ENCODE measurements around the gene PRAMEF12.
"Not testable (repeated sequence)": the region's sequence is repeated elsewhere in the genome, so short reads cannot be mapped to it uniquely, and the experiment has no call there.

Gene PRAMEF12

DNA sequence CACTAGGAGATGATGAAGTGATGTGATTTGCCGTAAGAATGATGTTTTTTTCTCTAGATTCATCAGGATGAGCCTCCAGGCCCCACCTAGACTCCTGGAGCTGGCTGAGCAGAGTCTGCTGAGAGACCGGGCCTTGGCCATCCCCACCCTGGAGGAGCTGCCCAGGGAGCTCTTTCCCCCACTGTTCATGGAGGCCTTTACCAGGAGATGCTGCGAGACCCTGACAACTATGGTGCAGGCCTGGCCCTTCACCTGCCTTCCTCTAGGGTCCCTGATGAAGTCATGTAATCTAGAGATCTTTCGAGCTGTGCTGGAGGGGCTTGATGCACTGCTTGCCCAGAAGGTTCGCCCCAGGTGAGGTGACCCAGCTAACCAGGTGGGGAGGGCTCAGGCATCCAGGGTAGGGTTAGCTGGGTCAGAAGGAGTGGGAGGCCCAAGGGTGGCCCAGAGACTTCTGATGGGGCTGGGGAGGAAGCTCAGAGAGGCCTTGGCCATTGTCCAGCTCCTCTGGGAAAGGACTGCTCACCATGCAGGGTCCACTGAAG lies 1.3 kb downstream of the PRAMEF12 start:
- in situ Hi-C loops (cut with MboI; ENCODE audit: low sequenced_read_pairs, unreplicated experiment), result loop anchor here (25.0 kb wide), 1 partner anchor 462 kb away; the partner anchor contains the start of gene PRAMEF18
- TF ChIP-seq, protein P1, sequence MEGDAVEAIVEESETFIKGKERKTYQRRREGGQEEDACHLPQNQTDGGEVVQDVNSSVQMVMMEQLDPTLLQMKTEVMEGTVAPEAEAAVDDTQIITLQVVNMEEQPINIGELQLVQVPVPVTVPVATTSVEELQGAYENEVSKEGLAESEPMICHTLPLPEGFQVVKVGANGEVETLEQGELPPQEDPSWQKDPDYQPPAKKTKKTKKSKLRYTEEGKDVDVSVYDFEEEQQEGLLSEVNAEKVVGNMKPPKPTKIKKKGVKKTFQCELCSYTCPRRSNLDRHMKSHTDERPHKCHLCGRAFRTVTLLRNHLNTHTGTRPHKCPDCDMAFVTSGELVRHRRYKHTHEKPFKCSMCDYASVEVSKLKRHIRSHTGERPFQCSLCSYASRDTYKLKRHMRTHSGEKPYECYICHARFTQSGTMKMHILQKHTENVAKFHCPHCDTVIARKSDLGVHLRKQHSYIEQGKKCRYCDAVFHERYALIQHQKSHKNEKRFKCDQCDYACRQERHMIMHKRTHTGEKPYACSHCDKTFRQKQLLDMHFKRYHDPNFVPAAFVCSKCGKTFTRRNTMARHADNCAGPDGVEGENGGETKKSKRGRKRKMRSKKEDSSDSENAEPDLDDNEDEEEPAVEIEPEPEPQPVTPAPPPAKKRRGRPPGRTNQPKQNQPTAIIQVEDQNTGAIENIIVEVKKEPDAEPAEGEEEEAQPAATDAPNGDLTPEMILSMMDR (IDR thresholded peaks at IDR 0.05; ENCODE audit: borderline replicate concordance, control extremely low read depth, extremely low read depth, insufficient read depth, missing control alignments), result no peak
- DNase-seq (ENCODE audit: low spot score), result no peak

DNA sequence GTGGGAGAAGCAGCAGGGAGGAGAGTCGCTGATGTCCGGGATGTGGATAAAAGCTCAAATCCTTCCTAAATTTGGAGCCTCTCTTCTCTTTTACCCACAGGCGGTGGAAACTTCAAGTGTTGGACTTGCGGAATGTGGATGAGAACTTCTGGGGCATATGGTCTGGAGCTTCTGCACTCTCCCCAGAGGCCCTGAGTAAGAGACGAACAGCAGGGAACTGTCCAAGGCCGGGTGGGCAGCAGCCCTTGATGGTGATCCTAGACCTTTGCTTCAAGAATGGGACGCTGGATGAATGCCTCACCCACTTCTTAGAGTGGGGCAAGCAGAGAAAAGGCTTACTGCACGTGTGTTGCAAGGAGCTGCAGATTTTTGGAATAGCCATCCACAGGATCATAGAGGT lies 1.9 kb downstream of the PRAMEF12 start:
- no peak for DNase-seq (ENCODE audit: low spot score)
- TF ChIP-seq, protein P1 (IDR thresholded peaks at IDR 0.05; ENCODE audit: borderline replicate concordance, control extremely low read depth, extremely low read depth, insufficient read depth, missing control alignments), result no peak
- in situ Hi-C loops (cut with MboI; ENCODE audit: low sequenced_read_pairs, unreplicated experiment), result loop anchor here (25.0 kb wide), 1 partner anchor 462 kb away; the partner anchor contains the start of gene PRAMEF18

DNA sequence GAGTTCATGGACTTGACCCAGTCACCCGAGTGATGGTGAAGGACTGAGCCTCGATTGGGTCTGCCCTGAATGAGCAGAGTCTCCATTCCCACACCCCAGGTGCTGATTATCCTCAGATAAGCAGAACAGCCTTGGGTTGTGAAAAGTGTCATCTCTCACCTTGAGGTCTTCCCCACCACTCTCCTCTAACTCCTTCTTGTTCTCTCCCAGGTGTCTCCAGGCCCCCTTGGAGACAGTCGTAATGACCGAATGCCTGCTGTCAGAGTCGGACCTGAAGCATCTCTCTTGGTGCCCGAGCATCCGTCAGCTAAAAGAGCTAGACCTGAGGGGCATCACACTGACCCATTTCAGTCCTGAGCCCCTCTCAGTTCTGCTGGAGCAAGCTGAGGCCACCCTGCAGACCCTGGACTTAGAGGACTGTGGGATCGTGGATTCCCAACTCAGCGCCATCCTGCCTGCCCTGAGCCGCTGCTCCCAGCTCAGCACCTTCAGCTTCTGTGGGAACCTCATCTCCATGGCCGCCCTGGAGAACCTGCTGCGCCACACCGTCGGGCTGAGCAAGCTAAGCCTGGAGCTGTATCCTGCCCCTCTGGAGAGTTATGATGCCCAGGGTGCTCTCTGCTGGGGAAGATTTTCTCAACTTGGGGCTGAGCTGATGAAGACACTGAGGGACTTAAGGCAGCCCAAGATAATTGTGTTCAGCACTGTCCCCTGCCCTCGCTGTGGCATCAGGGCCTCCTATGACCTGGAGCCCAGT lies 3.4 kb downstream of the PRAMEF12 start:
- no peak for DNase-seq (ENCODE audit: low spot score)
- TF ChIP-seq, protein P1 (IDR thresholded peaks at IDR 0.05; ENCODE audit: borderline replicate concordance, control extremely low read depth, extremely low read depth, insufficient read depth, missing control alignments), result no peak
- in situ Hi-C loops (cut with MboI; ENCODE audit: low sequenced_read_pairs, unreplicated experiment), result loop anchor here (25.0 kb wide), 1 partner anchor 460 kb away; the partner anchor contains the start of gene PRAMEF18

DNA sequence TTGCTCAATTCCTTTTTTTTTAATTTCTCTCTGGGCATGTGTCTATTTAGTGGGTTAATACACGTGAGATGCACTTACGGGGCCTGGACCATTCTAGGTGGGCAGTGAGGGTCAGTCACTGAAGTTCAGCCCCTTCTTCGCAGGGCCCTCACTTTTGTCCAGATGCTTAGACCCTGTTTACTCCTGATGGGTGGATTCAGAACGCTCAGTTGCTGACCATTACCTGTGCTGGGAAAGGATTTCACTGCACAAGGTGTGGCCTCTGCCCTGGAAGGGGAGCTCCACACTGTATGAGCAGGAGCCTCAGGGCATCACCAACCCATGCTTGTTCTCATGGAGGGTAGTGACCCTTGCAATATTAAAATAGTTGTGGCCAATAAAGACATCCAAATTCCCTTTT lies 4.5 kb downstream of the PRAMEF12 start:
- no peak for DNase-seq (ENCODE audit: low spot score)
- TF ChIP-seq, protein P1 (IDR thresholded peaks at IDR 0.05; ENCODE audit: borderline replicate concordance, control extremely low read depth, extremely low read depth, insufficient read depth, missing control alignments), result no peak
- in situ Hi-C loops (cut with MboI; ENCODE audit: low sequenced_read_pairs, unreplicated experiment), result loop anchor here (25.0 kb wide), 1 partner anchor 459 kb away; the partner anchor contains the start of gene PRAMEF18

DNA sequence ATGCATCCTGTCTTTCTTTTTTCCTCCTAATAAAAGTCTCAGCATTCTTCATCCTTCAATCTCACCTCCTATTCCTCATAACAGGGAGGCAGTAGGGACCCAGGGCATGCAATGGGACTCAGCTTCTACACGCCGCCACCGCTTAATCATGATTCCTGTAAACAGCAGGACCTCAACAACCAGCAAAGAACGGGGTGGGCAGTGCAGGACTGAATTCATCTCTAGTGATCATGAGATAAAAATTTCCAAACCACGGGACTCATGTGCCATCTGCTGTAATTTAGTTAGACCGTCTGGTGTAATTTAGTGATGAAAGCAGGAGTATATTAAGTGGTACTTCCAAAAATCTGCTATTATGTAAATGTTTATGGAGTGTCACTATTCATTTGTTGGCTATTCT lies 5.4 kb downstream of the PRAMEF12 start:
- DNase-seq (ENCODE audit: low spot score), result no peak
- in situ Hi-C loops (cut with MboI; ENCODE audit: low sequenced_read_pairs, unreplicated experiment), result loop anchor here (25.0 kb wide), 1 partner anchor 458 kb away; the partner anchor contains the start of gene PRAMEF18
- TF ChIP-seq, protein P1 (IDR thresholded peaks at IDR 0.05; ENCODE audit: borderline replicate concordance, control extremely low read depth, extremely low read depth, insufficient read depth, missing control alignments), result no peak

DNA sequence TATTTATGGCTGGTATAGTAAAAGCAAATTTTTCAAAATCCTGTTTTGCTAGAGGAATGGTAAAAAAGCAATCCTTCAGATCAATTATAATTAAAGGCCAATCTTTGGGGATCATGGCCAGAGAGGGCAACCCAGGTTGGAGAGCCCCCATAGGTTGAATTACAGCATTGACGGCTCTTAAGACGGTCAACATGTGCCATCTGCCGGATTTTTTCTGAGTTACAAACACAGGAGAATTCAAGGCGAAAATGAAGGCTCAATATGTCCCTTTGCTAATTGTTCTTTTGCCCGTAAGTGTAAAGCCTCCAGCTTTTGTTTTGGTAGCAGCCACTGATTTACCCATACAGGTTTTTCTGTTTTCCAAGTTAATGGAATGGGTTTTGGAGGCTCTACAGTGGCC lies 8.0 kb downstream of the PRAMEF12 start:
- DNase-seq (ENCODE audit: low spot score), result not testable (repeated sequence)
- in situ Hi-C loops (cut with MboI; ENCODE audit: low sequenced_read_pairs, unreplicated experiment), result loop anchor here (25.0 kb wide), 1 partner anchor 456 kb away; the partner anchor contains the start of gene PRAMEF18

DNA sequence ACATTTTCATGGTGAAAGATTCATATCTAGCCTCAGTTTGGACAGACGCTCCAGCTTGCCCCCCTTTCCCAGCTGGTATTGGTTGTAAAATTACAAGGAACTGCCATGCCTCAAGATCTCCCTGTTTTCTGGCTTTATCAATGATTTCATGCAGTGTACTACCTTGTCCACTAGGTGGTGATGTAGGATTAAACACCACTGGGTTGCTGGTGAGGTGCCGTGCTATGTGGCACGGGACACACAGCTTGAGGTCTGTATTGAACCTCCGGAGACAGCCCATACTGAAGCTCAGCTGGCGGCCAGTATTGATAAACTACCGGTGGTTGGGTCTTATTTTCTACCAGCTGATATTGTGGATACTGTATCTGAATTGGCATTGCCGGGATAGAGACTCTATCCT lies 10.2 kb downstream of the PRAMEF12 start:
- in situ Hi-C loops (cut with MboI; ENCODE audit: low sequenced_read_pairs, unreplicated experiment), result loop anchor here (25.0 kb wide), 1 partner anchor 454 kb away; the partner anchor contains the start of gene PRAMEF18
- DNase-seq (ENCODE audit: low spot score), result not testable (repeated sequence)

DNA sequence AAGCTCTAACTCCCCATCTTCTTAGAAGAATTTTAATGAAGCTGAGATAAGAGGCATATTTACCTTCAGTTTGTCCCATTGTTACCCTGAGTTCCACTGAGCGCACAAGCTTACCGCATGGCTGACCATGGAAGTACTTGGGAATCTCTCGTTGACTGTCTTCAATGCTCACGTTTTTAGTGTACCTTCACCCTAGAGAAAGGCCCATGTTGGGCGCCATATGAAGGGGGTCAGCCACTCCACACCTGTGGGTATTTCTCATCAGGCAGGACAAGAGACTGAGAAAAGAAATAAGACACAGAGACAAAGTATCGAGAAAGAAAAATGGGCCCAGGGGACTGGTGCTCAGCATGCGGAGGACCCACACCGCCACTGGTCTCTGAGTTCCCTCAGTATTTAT lies 11.2 kb downstream of the PRAMEF12 start:
- in situ Hi-C loops (cut with MboI; ENCODE audit: low sequenced_read_pairs, unreplicated experiment), result loop anchor here (25.0 kb wide), 1 partner anchor 453 kb away; the partner anchor contains the start of gene PRAMEF18
- not testable (repeated sequence) for DNase-seq (ENCODE audit: low spot score)

DNA sequence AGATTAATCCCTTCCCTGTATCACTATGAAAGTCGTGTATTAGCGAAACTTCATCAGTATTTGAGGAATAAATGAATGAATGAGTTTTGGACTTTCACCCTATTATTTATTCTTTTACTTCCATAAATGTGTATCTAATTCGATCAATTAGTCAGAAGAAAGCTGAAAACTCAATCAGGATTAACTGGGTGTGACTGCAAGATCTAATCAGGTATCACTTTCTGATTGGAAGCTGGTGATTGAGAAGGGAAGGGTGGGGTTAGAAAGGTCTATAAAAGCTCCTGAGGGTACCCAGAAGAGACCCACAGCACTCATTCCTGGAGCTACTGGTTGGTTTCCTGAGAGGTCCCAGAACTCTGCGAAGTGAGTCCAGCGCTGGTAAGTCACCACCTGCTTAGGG lies 17.6 kb downstream of the PRAMEF12 start, which contains the start of gene PRAMEF1:
PRAMEF1 (plus strand) TSS at position 301 of the 400 bp plus-strand sequence. CDS start 1,831 bp downstream, outside the sequence.
- in situ Hi-C loops (cut with MboI; ENCODE audit: low sequenced_read_pairs, unreplicated experiment), result loop anchor here (25.0 kb wide), 1 partner anchor 446 kb away; the partner anchor contains the start of gene PRAMEF18
- not testable (repeated sequence) for DNase-seq (ENCODE audit: low spot score)
